Uterus (tissue), 4 donors: ENCODE data around the gene TFPI. TPM values are rescaled to one million over a fixed set of nuclear protein-coding genes. Genes with fewer than 3 reads are reported as not detected.
"Not testable (repeated sequence)": the region's sequence is repeated elsewhere in the genome, so short reads cannot be mapped to it uniquely, and the experiment has no call there.

Source experiments
- DNase-seq, 2 donors: peaks; one replicate each; pipeline ENCODE4 v3.0.0-alpha.2; 2019 to 2020
- H3K27ac ChIP-seq, 2 donors: fragments of 200-600 bp; sonication (generic); 1 replicate in 1 of 2; 2 replicates in 1 of 2; pipeline ENCODE4 v1.5.1; 2016 to 2018
- H3K27me3 ChIP-seq, 2 donors: fragments of 200-600 bp; sonication (generic); one replicate each; pipeline ENCODE4 v1.5.1; 2018 to 2019; ENCODE audit warnings: control low read depth in 1 of 2
- H3K36me3 ChIP-seq, 2 donors: fragments of 200-600 bp; sonication (generic); one replicate each; pipeline ENCODE4 v1.5.1; 2019; ENCODE audit warnings: control low read depth in 1 of 2
- H3K4me1 ChIP-seq, 2 donors: fragments of 200-600 bp; sonication (generic); one replicate each; pipeline ENCODE4 v1.5.1; 2018 to 2019; ENCODE audit warnings: control low read depth in 1 of 2
- H3K4me3 ChIP-seq, 2 donors: fragments of 200-600 bp; sonication (generic); 1 replicate in 1 of 2; 2 replicates in 1 of 2; pipeline ENCODE4 v1.5.1; 2018 to 2019; ENCODE audit warnings: mild to moderate bottlenecking in 1 of 2
- H3K9me3 ChIP-seq, 2 donors: fragments of 200-600 bp; sonication (generic); one replicate each; pipeline ENCODE4 v1.5.1; 2019; ENCODE audit warnings: control low read depth in 1 of 2
- POLR2A ChIP-seq, 2 donors: fragments of 450-650 bp; IDR thresholded peaks; one replicate each; pipeline ENCODE4 v1.6.1; 2016; ENCODE audit warnings: antibody characterized with exemption in 2 of 2, mild to moderate bottlenecking in 1 of 2, moderate library complexity in 1 of 2
- intact Hi-C: fragments of 100-400 bp; cut with DNase I; formaldehyde crosslinking; loops from one replicate; pipeline ENCODE4 v1.15.1; 2023; ENCODE audit warnings: low total_unique reads
- total RNA-seq, 4 donors: library from RNA; depleted of rRNA in 3 of 4; stranded (reverse); fragments of >200 nt in 3 of 4; gene quantifications; one replicate each; pipeline versions ENCODE4 v1.1.0 to v1.2.4, GENCODE V29; 2014 to 2023
- TF ChIP-seq, protein P1 (sequence below), 4 experiments: fragments of 200-600 bp in 2 of 4; fragments of 450-650 bp in 2 of 4; sonication (generic) in 2 of 4; IDR thresholded peaks; one replicate each; pipeline ENCODE4 v1.5.1; 2016 to 2019; ENCODE audit warnings: antibody characterized with exemption in 4 of 4, mild to moderate bottlenecking in 2 of 4, moderate library complexity in 1 of 4
- donor health status: DM: yes; HTN: yes; CAD: no.

The TFPI gene
- total RNA-seq, 4 donors from 2014 or later = 88.5 to 135 (median 99.2) TPM

DNA sequence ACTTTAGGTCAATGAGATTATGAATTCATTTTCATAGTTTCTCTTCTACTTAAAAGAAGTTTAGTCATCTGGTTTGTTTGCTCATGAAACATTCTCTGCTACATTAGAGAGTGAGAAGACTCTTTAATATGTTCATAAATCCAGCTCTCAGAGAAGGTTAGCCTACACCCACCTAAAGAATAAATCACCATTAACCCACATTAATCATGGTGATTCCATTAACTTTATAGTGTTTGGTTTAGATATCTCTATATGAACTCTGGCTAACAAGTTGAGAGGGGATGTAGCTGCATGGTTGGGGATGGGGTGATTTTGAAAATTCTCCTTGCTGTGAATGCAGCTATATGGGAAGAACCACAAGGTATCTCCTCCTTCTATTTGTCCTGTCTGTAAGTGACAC lies 10.7 kb downstream of the TFPI start:
- TF ChIP-seq, protein P1, sequence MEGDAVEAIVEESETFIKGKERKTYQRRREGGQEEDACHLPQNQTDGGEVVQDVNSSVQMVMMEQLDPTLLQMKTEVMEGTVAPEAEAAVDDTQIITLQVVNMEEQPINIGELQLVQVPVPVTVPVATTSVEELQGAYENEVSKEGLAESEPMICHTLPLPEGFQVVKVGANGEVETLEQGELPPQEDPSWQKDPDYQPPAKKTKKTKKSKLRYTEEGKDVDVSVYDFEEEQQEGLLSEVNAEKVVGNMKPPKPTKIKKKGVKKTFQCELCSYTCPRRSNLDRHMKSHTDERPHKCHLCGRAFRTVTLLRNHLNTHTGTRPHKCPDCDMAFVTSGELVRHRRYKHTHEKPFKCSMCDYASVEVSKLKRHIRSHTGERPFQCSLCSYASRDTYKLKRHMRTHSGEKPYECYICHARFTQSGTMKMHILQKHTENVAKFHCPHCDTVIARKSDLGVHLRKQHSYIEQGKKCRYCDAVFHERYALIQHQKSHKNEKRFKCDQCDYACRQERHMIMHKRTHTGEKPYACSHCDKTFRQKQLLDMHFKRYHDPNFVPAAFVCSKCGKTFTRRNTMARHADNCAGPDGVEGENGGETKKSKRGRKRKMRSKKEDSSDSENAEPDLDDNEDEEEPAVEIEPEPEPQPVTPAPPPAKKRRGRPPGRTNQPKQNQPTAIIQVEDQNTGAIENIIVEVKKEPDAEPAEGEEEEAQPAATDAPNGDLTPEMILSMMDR (IDR thresholded peaks at IDR 0.05) = no peak
- TF ChIP-seq POLR2A (IDR thresholded peaks at IDR 0.05) = no peak
- Histone ChIP-seq H3K4me3 (no peak overlapping the region), H3K36me3 (no peaks in the 10 kb centered on the region), H3K27ac (peak overlapping the region; percentile 72 to 86), H3K27me3 (no peaks in the 10 kb centered on the region), H3K9me3 (no peaks in the 10 kb centered on the region), H3K4me1 (no peaks in the 10 kb centered on the region)
- intact Hi-C loops = no loop called here
- no peak for DNase-seq

DNA sequence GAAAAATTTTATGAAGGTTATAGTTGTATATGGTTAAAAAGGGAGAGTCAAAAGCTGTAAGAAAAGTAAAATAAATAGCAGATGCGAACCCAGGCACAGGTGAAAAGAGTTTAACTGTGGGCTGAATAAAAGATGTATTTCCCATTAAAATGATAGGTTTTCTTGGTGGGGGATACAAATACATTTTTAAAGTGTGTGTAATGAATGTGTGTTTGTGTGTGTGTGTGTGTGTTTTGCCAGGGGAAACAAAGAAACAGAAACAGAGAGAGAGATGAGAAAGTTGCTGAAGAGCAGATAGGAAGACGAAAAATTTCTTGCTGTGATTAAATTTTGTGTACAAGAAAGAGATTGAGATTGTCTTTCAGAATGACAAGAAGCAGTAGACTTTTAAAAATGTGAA lies 12.1 kb downstream of the TFPI start:
- DNase-seq = no peak
- no peaks in the 10 kb centered on the region for H3K9me3 ChIP-seq
- intact Hi-C loops = no loop called here
- peak overlapping the region; percentile 72 to 86 for H3K27ac ChIP-seq
- no peaks in the 10 kb centered on the region for H3K36me3 ChIP-seq
- H3K27me3 ChIP-seq = no peaks in the 10 kb centered on the region
- no peaks in the 10 kb centered on the region for H3K4me1 ChIP-seq
- TF ChIP-seq, protein P1 (IDR thresholded peaks at IDR 0.05) = no peak
- TF ChIP-seq POLR2A (IDR thresholded peaks at IDR 0.05) = no peak
- H3K4me3 ChIP-seq = no peak overlapping the region

DNA sequence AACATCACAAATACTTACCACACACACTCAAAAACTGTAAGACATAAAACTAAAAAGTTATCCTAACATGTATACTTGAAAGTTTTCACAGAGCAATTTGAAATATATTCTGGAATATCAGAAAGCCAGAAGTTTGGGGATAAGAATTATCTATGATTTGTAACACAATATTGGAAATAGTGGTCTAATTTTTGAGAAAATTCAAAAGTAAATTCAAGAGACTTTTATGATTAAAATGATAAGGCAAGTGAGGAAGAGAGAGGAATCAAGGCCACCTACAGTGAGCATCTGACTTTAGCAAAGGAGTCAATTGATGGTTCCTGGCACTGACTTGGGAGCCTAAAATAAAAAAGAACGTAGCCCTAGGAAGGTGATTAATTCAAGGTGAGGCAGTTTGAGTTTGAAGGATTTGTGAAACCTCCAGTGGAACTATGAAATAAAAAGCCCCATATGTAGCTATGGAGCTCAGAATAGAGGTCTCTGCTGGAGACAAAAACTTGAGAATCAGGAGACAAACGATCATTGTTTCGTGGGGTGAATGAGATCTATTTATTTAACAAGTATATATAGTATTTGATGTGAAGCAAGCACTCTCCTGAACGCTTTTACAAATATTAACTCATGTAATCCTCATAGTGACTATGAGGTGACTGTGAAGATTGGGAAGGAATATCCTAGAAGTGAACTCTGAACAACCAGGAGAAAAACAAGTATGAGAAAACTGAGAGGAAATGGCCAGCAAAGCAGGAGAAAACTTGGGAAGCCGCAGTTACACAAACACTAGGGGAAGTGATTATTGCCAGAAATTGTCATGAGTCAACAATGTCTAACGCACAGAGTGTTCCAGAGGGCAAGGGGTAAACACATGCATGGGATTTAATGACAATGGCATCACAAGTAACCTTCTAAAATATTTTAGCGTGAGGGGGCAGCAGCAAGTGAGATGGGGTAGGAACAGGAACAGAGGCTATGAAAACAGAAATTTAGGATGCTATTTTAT lies 12.8 kb downstream of the TFPI start:
- Histone ChIP-seq H3K27me3 (no peaks in the 10 kb centered on the region), H3K4me1 (no peaks in the 10 kb centered on the region), H3K36me3 (no peaks in the 10 kb centered on the region), H3K9me3 (no peaks in the 10 kb centered on the region), H3K27ac (peak overlapping the region; percentile 72 to 86), H3K4me3 (no peak overlapping the region)
- intact Hi-C loops = no loop called here
- no peak for TF ChIP-seq POLR2A (IDR thresholded peaks at IDR 0.05)
- TF ChIP-seq, protein P1 (IDR thresholded peaks at IDR 0.05) = no peak
- DNase-seq = peak in 1 of 2 donors; percentile 35

DNA sequence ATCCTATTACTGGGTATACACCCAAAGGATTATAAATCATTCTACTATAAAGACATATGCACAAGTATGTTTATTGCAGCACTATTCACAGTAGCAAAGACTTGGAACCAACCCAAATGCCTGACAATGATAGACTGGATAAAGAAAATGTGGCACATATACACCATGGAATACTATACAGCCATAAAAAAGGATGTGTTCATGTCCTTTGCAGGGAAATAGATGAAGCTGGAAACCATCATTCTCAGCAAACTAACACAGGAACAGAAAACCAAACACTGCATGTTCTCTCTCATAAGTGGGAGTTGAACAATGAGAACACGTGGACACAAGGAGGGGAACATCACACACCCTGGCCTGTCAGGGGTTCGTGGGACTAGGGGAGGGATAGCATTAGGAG lies 16.0 kb downstream of the TFPI start:
- H3K27ac ChIP-seq, H3K36me3 ChIP-seq, DNase-seq, H3K9me3 ChIP-seq, intact Hi-C loops, H3K4me1 ChIP-seq, H3K27me3 ChIP-seq, H3K4me3 ChIP-seq: not testable (repeated sequence)

DNA sequence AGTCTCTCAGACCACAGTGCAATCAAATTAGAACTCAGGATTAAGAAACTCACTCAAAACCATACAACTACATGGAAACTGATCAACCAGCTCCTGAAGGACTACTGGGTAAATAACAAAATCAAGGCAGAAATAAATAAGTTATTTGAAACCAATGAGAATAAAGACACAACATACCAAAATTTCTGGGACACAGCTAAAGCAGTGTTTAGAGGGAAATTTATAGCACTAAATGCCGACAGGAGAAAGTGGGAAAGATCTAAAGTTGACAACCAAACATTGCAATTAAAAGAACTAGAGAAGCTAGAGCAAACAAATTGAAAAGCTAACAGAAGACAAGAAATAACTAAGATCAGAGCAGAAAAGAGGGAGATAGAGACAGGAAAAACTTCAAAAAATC lies 18.9 kb downstream of the TFPI start:
- DNase-seq, H3K36me3 ChIP-seq, H3K4me3 ChIP-seq, H3K27ac ChIP-seq, H3K4me1 ChIP-seq, H3K9me3 ChIP-seq, H3K27me3 ChIP-seq, intact Hi-C loops: not testable (repeated sequence)

DNA sequence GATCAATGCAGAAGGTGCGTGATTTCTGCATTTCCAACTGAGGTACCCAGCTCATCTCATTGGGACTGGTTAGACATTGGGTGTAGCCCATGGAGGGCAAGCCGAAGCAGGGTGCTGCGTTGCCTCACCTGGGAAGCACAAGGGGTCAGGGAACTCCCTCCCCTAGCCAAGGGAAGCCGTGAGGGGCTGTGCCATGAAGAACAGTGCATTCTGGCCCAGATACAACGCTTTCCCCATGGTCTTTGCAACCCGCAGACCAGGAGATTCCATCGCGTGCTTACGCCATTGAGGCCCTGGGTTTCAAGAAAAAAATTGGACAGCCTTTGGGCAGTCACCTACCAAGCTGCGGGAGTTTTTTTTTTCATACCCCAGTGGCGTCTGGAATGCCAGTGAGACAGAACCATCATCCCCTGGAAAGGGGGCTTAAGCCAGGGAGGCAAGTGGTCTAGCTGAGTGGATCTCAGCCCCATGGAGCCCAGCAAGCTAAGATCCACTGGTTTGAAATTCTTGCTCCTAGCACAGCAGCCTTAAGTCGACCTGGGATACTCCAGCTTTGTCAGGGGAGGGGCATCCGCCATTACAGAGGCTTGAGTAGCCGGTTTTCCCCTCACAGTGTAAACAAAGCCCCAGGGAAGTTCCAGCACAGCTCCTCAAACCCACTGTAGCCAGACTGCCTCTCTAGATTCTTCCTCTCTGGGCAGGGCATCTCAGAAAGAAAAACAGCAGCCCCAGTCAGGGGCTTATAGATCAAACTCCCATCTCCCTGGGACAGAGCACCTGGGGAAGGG lies 21.7 kb downstream of the TFPI start:
- H3K27me3 ChIP-seq = no peaks in the 10 kb centered on the region
- no peaks in the 10 kb centered on the region for H3K9me3 ChIP-seq
- H3K4me3 ChIP-seq = no peak overlapping the region
- H3K27ac ChIP-seq = no peak overlapping the region
- DNase-seq = no peak
- intact Hi-C loops = no loop called here
- no peaks in the 10 kb centered on the region for H3K36me3 ChIP-seq
- no peaks in the 10 kb centered on the region for H3K4me1 ChIP-seq
- no peak for TF ChIP-seq POLR2A (IDR thresholded peaks at IDR 0.05)
- TF ChIP-seq, protein P1 (IDR thresholded peaks at IDR 0.05) = no peak
